Osteoblast (primary cell): ENCODE results near the gene SCN8A. TPM values are rescaled to one million over a fixed set of nuclear protein-coding genes. Genes with fewer than 3 reads are reported as not detected.

Experiments used
- DNase-seq: peaks from one replicate; pipeline ENCODE4 v3.0.0; 2011; ENCODE audit warnings: low spot score, mixed read lengths; ENCODE audit not compliant: insufficient read length; ENCODE audit errors: missing footprints
- H2AFZ ChIP-seq: 2 replicates; pipeline ENCODE4 v1.6.0; 2011; ENCODE audit warnings: mild to moderate bottlenecking, low read length
- H3K27ac ChIP-seq: 2 replicates; pipeline ENCODE4 v1.5.1; 2011; ENCODE audit warnings: mild to moderate bottlenecking, low read depth, low read length, moderate library complexity
- H3K27me3 ChIP-seq: 2 replicates; pipeline ENCODE4 v1.6.0; 2012; ENCODE audit warnings: mild to moderate bottlenecking, control low read depth, inconsistent platforms, low read length, moderate library complexity; ENCODE audit not compliant: insufficient read depth
- H3K36me3 ChIP-seq: 2 replicates; pipeline ENCODE4 v1.5.1; 2011; ENCODE audit warnings: mild to moderate bottlenecking, low read length, control low read depth, moderate library complexity; ENCODE audit not compliant: insufficient read depth
- H3K4me1 ChIP-seq: 2 replicates; pipeline ENCODE4 v1.5.1; 2011; ENCODE audit warnings: mild to moderate bottlenecking, low read length, control low read depth, moderate library complexity; ENCODE audit not compliant: insufficient read depth
- H3K4me2 ChIP-seq: 2 replicates; pipeline ENCODE4 v1.6.0; 2011; ENCODE audit warnings: mild to moderate bottlenecking, low read length; ENCODE audit not compliant: insufficient read depth
- H3K4me3 ChIP-seq: fragments of 200-600 bp; sonication (generic); 3 replicates; pipeline ENCODE4 v1.5.1; 2012; ENCODE audit warnings: mild to moderate bottlenecking, low read length, inconsistent platforms; ENCODE audit not compliant: insufficient read depth
- H3K79me2 ChIP-seq: 2 replicates; pipeline ENCODE4 v1.6.0; 2012; ENCODE audit warnings: mild to moderate bottlenecking, low read length, control low read depth, inconsistent platforms; ENCODE audit not compliant: insufficient read depth
- H3K9me3 ChIP-seq: 2 replicates; pipeline ENCODE4 v1.5.1; 2011; ENCODE audit warnings: low read depth, low read length, control low read depth
- H4K20me1 ChIP-seq: 2 replicates; pipeline ENCODE4 v1.6.0; 2012; ENCODE audit warnings: mild to moderate bottlenecking, low read length, control low read depth; ENCODE audit not compliant: insufficient read depth
- CTCF ChIP-seq: IDR thresholded peaks from 2 replicates; pipeline ENCODE4 v1.5.1; 2011; ENCODE audit warnings: mild to moderate bottlenecking, low read depth, low read length, moderate library complexity; ENCODE audit errors: extremely low read depth
- total RNA-seq: library from RNA; depleted of rRNA; stranded (reverse); fragments of >200 nt; gene quantifications from 2 replicates; pipeline ENCODE4 v1.2.3, GENCODE V29; 2012

SCN8A gene
- total RNA-seq, 1 donor: 26.4 TPM

- H3K27ac ChIP-seq: no peak overlapping the region
- H3K27me3 ChIP-seq: no peaks in the 10 kb centered on the region
- peaks cover 56% of the 10 kb centered on the region for H3K79me2 ChIP-seq
- no peak for DNase-seq
- no peak overlapping the region for H3K4me3 ChIP-seq
- H2AFZ ChIP-seq: no peak overlapping the region
- no peak overlapping the region for H3K4me2 ChIP-seq
- TF ChIP-seq CTCF: no peak
- H3K36me3 ChIP-seq: peaks cover 10% of the 10 kb centered on the region
- peaks cover 14% of the 10 kb centered on the region for H4K20me1 ChIP-seq
- H3K4me1 ChIP-seq: peaks cover 5% of the 10 kb centered on the region
- no peaks in the 10 kb centered on the region for H3K9me3 ChIP-seq
These were observed 70.8 kb downstream of the SCN8A start for GRCh38 chr12:51661836-51662235.

GRCh38 chr12:51662728-51663154, 71.7 kb downstream of the SCN8A start:
- no peak overlapping the region for H3K4me3 ChIP-seq
- peaks cover 5% of the 10 kb centered on the region for H3K4me1 ChIP-seq
- H4K20me1 ChIP-seq: peaks cover 14% of the 10 kb centered on the region
- H3K4me2 ChIP-seq: no peak overlapping the region
- no peak for TF ChIP-seq CTCF
- no peak overlapping the region for H2AFZ ChIP-seq
- peaks cover 48% of the 10 kb centered on the region for H3K79me2 ChIP-seq
- H3K27ac ChIP-seq: no peak overlapping the region
- no peaks in the 10 kb centered on the region for H3K9me3 ChIP-seq
- no peak for DNase-seq
- H3K27me3 ChIP-seq: no peaks in the 10 kb centered on the region
- H3K36me3 ChIP-seq: peaks cover 10% of the 10 kb centered on the region

- no peaks in the 10 kb centered on the region for H3K9me3 ChIP-seq
- H3K27ac ChIP-seq: no peak overlapping the region
- DNase-seq: no peak
- H3K36me3 ChIP-seq: peaks cover 10% of the 10 kb centered on the region
- H3K4me1 ChIP-seq: peaks cover 5% of the 10 kb centered on the region
- H4K20me1 ChIP-seq: peaks cover 14% of the 10 kb centered on the region
- TF ChIP-seq CTCF: no peak
- no peak overlapping the region for H3K4me3 ChIP-seq
- H2AFZ ChIP-seq: no peak overlapping the region
- H3K27me3 ChIP-seq: no peaks in the 10 kb centered on the region
- no peak overlapping the region for H3K4me2 ChIP-seq
- H3K79me2 ChIP-seq: peaks cover 43% of the 10 kb centered on the region
These were observed 72.4 kb downstream of the SCN8A start for GRCh38 chr12:51663390-51663789.

DNA sequence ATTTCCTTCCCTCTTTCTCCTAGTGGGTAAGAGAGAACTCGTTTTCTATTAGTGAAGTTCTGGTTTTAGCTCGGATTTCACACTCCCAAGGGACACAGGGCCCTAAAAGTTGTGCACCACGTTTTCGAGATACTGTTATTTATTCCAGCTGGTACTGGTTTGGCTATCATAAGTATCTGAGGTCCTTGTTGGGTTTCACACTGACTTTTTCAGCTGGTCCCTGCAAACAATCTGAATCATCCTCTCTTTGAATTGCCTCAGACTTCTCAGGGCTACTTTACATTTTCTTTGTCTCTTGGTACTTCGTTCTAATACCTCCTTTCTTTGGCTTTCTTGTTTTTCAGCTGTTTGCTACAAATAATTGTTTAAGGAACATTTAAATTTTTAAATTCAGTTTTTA, 75.7 kb downstream of the SCN8A start:
- Histone ChIP-seq H3K4me2 (no peak overlapping the region), H3K27ac (no peak overlapping the region), H4K20me1 (peaks cover 11% of the 10 kb centered on the region), H3K27me3 (no peaks in the 10 kb centered on the region), H3K4me3 (no peak overlapping the region), H3K4me1 (peaks cover 5% of the 10 kb centered on the region), H3K9me3 (no peaks in the 10 kb centered on the region), H3K36me3 (peaks cover 10% of the 10 kb centered on the region), H3K79me2 (peaks cover 31% of the 10 kb centered on the region), H2AFZ (no peak overlapping the region)
- DNase-seq: no peak
- TF ChIP-seq CTCF: no peak
